HG03175 (cell line): Measurements from ENCODE around the gene PPIB.

Experiments used
- ATAC-seq: cut with Tn5 transposase; IDR thresholded peaks from one replicate; pipeline ENCODE4 v1.9.1; 2021; ENCODE audit warnings: mild to moderate bottlenecking, moderate library complexity; ENCODE audit not compliant: unreplicated experiment

The PPIB gene

GRCh38 chr15:64162869-64163658 is at the start of gene PPIB:
TSS of gene PPIB (minus strand) at chr15:64163022. CDS start at chr15:64162986, 36 bp downstream.
- ATAC-seq = peak; percentile 93

DNA sequence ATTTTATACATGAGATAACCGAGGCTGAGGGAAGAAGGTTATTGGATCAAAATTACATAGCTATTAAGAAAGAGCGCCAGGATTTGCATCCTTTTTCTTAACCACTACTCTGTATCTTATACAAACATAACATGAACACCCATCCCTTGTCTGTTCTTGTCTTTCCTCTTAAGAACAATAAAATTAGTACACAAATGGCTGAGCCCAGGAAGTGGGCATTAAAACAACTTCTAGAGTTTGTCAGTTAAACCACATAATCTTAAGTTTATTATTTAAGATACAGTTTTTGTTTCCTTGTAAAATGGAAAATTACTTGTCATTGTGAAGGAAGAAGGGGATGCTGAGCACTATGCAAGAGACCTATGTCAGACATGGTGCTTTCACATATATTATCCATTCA is 48.9 kb upstream of the PPIB start:
- ATAC-seq = no peak

- ATAC-seq = no peak
Measured at GRCh38 chr15:64210371-64210770, 47.5 kb upstream of the PPIB start.

GRCh38 chr15:64209680-64210334 is 47.0 kb upstream of the PPIB start:
- ATAC-seq = no peak

GRCh38 chr15:64205202-64205601 is 42.4 kb upstream of the PPIB start:
- ATAC-seq = no peak

DNA sequence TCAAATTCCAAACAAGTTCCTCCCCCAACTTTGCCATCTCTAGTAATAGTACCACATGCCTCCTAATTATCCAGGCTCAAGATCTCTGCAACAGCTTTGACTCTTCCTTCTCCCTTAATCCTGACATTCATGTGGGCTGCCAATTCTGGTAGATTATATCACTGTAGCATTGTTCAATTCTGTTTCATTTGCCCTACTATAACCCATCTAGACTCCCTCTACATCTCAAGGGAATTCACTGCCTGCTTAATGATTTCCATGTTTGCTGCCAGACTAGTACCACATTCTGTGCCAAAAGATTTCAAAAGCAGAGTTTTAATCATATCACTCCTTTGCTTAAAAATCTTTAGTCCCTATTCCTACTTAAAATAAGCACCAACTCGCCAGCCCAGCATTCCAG is 34.6 kb upstream of the PPIB start:
- no peak for ATAC-seq

- no peak for ATAC-seq
Measured at GRCh38 chr15:64193971-64194370, 31.1 kb upstream of the PPIB start.

DNA sequence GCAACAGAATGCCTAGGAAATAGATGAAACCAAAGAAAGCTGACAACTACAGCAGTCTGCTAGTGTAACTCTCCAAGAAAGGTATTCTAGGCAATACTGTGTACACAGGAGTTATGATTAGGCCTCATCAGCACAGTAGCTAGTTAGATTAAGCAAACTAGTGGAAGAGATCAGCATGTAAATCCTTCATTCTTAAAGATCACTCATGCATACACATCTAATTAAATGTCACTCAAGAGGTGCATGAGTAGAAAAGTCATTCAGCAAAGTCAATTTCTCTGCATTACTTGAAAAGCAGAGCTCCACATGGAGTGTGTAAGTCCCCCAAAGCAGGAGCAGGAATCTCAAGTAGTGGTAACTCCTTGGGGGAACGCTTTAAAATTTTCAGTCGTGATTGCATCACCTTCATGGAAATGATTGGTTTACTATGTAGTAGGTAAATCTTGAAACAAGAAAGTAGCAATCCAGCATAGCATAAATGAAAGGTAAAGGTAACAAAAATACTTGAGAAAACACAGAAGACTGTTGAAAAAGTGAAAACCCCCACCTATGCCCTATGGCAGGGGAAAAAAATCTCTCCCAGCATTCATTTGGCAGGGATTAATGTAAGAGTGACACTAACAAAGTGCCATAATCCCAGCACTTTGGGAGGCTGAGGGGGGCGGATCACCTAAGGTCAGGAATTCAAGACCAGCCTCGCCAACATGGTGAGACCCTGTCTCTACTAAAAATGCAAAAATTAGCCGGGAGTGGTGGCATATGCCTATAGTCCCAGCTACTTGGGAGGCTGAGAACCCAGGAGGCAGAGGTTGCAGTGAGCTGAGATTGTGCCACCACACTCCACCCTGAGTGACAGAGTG is 29.4 kb upstream of the PPIB start:
- no peak for ATAC-seq

DNA sequence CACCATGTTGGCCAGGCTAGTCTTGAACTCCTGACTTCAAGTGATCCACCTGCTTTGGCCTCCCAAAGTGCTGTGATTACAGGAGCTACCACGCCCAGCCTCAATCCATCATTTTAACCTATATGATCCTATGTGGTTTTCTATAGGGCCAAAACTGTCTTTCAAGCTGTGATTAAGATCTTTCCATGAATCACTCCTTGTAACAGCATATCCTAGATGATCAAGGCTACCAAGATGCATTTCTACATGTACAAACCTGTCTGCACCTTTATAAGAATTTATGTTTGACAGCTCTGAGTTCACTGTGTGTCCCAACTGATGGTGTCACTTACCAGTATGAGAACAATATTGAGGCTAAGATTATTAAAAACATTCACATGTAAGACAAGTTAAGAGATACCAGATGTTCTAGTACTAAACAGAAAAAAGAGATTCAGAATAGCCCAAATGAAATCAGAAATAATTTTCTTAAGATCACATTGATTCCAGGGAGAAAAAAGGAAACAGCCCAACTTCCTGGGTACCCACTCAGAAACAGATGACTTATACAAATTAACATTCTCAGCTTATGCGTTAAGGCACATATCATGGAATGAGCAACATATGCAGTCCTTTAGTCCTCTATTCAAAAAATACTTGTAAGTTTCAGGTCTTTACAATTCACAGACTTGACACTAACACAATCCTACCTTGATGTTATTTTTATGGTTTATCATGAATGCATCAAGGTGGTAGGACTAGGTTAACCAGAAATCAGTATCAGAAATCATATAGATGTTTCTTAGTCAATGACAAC is 24.8 kb upstream of the PPIB start:
- ATAC-seq = no peak

- no peak for ATAC-seq
Measured at GRCh38 chr15:64185146-64185911, 22.5 kb upstream of the PPIB start.

DNA sequence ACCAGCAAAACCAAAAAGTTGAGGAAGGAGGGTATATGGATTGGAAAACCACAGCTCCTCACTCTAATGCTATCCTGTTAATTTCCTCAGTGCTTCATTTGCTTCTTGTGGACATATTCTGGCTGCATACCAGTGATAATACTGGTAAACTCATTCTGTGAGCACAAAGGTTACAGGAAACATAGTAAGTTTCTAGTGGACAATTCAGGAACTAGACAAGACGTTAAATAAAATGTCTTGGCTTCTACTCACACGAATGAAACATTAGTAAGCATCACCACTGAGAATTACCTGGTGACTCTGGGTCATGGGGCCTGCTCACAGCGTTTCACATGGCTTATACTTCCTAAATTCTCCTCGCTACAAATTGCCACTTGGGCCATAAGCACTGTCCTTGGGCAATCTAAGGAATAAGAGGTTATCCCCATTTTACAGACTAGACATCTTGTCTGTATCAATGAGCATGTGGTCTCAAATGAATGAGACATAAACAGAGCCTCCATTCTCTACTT is 20.1 kb upstream of the PPIB start:
- ATAC-seq = no peak

DNA sequence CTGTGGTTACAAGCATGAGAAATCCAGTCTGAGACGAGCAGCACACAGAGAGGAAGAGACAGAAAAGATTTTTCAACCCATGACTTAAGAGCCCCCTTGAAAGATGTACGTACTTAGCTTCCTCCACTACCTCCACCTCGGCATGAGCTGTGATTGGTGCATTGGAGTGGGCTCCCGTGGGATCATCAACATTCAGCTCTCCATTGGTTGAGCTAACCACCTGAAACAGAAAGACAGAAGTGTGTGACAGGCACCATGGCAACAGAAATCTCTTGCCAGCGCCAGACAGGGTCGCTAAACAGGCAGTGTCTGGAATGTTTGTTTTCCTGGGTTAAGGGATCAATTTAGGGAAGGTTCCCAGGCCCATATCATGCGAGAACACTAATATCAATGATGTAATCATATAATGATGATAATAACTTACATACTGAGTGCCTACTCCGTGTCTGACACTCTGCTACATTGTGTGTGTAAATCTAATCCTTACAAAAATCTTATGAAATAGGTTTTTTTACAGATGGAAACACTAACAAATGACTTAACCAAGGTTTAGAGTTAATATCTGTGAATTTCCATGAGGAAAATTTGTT is 17.5 kb upstream of the PPIB start:
- ATAC-seq = peak; percentile 80

DNA sequence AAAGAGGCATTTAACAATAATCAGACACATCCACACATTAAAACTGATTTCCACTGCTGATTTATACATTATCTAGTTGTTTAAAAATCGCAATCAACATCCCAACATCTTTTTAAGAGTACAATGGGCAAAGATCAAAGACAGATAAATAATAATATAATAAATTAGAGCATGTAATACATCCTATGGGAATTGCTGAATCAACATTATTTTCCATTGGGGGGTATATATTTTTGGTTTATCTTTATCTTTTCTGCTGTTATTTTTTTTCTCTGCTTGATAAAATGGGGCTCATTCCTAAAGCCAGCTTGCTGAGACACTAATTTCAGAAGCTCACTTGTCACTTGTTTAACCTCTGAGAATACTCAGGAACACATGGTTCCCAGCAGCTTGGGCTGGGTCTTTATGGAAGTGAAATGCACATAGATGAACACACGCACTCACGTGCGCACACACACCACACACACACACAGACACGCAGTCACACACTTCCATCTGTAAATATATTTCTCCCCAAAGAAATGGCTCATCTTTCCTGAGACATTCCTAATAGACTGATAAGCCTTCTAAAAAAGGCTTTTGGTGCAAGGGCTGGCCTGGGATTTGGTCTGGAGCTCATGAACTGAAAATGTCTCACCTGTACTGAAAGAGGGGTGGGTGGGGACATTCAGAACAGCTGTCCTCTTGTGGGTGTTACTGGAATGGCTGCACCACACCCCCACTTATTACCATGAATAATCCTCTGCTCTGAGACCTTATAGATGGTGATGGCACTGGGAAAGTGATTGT is 3.5 kb upstream of the PPIB start:
- no peak for ATAC-seq

- no peak for ATAC-seq
Measured at GRCh38 chr15:64164436-64164835, 1.6 kb upstream of the PPIB start.

- peak; percentile 0 for ATAC-seq
Measured at GRCh38 chr15:64163659-64164362, 989 bp upstream of the PPIB start.

- ATAC-seq = peak; percentile 27
Measured at GRCh38 chr15:64162478-64162868, 349 bp downstream of the PPIB start.

GRCh38 chr15:64161688-64162477 is 939 bp downstream of the PPIB start:
- ATAC-seq = no peak
